GM18499 (cell line): ENCODE measurements around the gene MED12L.

ENCODE experiments used
- ATAC-seq: cut with Tn5 transposase; IDR thresholded peaks from one replicate; pipeline ENCODE4 v1.9.1; 2021; ENCODE audit warnings: moderate number of reproducible peaks; ENCODE audit not compliant: insufficient read depth, unreplicated experiment

MED12L gene

DNA sequence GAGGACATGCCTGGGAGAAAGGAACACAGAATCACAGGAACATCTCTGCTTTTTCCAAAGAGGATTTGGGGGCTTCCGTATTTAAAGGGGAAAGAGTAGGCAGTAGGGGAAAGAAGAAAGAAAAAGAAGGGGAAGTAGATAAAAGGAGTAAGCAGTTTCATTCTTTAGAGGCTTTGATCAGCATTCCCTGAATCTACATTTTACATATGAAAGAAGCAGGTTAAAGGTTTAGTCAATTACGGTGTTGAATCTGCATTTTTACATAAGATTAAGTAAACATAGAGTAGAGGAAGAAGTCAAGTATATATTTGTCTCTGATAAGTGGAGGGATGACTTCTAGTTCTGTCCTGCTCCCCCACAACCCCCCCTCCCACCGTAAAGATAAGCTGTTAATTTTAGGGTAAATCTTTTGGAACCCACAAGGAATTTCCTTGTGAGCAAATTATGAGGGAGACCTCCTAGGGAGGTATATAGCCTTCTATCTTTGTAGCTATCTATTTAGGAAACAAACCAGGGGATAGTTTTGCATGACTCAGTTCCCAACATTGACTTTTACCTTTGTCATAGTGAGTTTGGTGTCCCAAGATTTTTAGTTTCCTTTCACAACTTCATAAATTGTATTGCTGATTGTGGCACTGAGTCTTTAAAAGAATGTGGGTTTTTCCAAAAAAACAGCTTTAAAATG is 307.8 kb downstream of the MED12L start:
- no peak for ATAC-seq

DNA sequence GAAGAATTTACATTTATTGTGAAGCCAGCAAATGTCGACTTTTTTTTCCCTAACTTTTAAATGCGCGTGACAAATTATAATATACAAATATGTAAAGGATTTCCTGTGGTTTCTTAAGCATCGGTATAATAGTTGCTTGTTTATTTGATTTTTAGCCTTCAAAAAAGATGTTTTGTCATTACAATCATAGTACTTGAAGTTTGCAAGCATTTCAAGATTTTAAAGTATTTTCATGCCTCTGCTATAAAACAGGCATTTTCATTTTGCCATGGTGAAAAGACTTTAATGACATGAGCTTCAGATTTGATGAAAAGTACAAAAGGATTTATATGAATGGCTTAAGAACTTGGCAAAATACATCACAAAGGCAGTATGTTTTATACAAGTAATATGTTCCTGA is 308.5 kb downstream of the MED12L start:
- no peak for ATAC-seq

DNA sequence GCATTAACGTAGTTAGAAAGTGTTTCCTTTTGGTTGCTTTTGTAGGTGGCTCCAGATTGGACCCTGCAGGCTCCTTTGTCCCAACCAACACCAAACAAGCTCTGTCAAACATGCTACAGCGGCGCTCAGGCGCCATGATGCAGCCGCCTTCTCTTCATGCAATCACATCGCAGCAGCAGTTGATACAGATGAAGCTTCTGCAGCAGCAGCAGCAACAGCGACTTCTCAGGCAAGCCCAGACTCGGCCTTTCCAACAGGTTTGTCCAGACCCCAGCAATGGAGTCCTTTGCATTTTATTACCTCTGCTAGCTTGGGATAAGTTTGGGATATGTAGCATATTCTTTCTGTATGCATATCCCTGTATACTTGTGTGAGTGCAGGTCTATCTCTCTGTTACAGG is 309.1 kb downstream of the MED12L start:
- ATAC-seq = no peak

- no peak for ATAC-seq
These were observed 310.3 kb downstream of the MED12L start for GRCh38 chr3:151395806-151396205.

- no peak for ATAC-seq
These were observed 313.4 kb downstream of the MED12L start for GRCh38 chr3:151398895-151399294.

GRCh38 chr3:151400341-151400740 is 314.9 kb downstream of the MED12L start:
- no peak for ATAC-seq

GRCh38 chr3:151402349-151402748 is 316.9 kb downstream of the MED12L start:
- ATAC-seq = no peak

GRCh38 chr3:151403246-151403645 is 317.8 kb downstream of the MED12L start:
- no peak for ATAC-seq

DNA sequence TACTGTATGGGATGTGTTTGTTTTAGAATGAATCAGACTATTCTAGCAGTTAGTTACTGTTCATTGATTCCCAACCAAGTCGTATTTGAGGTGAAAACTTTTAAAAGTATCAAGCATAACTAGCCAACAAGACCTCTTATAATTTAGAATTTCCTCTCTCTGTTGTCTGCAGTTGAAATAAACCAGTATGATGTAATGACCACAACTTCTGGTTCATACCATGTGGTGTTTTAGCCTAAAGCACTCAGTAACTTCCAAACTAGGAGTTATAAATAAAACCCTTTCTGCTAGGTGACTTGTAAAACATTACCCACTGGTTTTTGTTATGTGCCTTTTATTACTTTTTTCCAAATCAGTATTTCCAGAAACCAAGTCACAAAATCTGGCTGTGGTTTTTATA is 318.9 kb downstream of the MED12L start:
- ATAC-seq = peak; percentile 55

GRCh38 chr3:151407928-151408327 is 322.5 kb downstream of the MED12L start:
- ATAC-seq = no peak

DNA sequence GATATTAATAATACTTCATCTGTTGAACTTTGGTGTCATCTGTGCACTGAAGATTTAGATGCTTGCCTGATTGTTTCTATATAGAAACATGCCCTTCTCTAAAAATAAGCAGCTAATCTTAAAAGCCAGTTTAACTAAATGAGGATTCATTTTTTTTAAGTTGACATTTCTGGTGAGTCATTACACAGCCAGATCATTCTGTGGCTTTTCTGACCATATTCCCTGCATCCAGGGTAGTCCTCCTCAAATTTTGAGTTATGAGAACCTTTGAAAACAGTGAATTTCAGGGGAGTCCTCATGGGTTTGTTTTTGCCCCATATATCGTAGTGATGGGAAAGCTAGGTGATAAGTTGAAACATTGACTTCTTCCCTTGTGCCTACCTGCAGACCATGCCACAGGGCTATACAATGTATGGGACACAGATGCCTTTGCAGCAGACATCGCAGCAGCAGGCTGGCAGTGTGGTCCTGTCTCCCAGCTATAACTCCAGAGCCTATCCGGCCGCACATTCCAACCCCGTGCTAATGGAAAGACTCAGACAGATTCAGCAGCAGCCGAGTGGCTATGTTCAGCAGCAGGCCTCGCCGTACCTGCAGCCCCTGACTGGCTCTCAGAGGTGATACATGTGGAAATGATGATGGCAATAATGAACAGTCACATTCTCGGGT is 325.6 kb downstream of the MED12L start:
- no peak for ATAC-seq

GRCh38 chr3:151412989-151413388 is 327.5 kb downstream of the MED12L start:
- no peak for ATAC-seq

GRCh38 chr3:151415289-151415688 is 329.8 kb downstream of the MED12L start:
- ATAC-seq = no peak

DNA sequence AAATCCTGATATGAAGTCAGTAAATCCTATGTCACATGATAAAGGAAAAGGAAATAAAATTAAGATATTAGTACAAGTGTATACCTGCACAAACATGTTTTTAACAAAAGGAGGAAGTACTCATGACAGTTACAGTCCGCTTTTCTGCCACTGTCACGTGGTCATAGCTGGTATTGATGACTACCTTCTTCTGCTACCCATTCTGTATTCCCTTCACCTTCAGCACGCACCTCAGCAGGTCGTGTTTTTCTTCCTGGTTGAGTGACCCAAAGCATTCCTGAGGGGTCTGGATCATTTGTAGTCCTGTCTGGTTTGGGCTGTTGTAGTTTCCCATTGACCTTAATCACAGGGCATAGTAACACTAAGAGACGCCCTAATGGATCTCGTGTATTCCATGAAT is 334.3 kb downstream of the MED12L start:
- no peak for ATAC-seq

DNA sequence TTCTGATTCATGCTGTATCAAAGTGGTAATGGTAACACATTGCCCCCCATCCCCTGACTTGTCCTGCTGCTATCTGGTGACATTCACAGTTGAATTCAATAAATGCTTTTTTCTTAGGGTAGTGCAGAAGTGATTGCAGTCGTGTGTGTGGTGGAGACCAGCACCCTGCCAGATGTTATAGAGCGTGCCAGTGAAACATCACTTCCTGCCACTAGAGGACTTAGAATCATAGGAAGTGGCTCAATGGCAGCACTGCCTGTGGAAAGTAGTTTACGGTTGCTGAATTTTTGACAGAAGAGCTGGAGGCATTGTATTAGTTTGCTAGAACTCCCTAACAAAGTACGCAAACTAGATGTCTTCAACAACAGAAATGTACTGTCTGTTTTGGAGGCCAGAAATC is 336.5 kb downstream of the MED12L start:
- ATAC-seq = no peak

DNA sequence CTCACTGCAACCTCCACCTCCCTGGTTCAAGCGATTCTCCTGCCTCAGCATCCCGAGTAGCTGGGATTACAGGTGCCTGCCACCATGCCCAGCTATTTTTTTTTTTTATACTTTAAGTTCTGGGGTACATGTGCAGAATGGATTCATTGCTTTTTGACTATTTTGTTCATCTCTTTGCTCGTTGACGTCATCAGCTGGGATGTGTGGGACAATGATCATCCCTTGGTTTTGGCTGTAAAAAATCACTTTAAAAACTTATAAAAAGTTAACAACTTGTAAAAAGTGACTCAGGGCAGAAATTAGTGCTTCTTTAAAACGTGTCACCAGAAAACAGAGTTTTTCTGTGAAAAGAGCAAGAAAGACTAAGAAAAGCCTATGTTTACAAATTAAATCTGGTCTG is 337.6 kb downstream of the MED12L start:
- no peak for ATAC-seq

DNA sequence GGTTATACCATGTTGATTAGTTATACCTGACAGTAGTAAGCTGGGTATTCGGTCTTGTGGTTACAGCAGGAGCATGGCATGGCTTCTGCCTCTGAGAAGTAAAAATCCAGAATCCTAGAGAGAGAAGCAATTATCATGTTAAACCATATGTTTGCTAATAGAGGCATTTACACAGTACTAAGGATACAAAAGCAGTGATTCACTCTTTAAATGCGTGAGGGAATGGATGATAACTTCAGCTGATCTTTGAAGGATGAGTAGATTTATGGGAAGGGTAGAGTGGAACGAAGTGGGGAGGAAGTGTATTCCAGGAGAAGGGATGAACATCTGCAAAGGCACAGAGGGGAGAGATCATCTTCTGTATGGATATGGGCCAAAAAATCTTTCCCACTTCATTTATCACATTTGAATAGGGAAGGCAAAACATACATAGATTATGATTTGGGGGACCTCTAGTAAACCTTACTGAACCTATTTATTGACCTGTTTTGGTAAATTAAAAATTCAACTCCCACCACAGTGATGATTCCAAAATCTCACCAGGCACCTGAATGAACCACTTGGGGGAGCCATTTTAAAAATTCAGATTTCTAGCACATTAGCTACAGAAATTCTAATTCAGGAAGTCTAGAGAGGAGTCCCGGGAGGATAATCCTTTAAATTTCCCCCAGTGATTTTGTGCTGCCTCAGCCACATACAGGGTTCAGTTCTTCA is 340.3 kb downstream of the MED12L start:
- ATAC-seq = peak; percentile 6

GRCh38 chr3:151426341-151426657 is 340.8 kb downstream of the MED12L start:
- peak; percentile 71 for ATAC-seq

DNA sequence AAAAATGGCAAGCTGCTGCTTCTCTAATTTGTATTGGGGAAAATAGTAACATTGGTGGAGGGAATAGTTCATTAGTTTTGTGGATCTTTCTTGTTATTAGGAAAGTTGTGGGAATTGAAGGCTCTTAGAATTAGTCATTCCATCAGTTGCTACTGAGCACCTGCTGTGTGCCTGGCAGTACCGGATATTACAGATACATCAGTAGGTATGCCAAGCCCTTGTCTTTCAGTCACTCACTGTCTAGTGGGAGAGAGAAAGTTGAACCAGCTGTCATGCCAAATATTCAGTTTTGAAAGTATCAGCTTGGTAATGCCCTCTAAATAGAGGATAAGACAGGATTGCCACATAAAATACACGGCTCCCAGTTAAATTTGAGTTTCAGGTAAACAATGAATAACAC is 342.9 kb downstream of the MED12L start:
- ATAC-seq = no peak

- ATAC-seq = no peak
These were observed 345.5 kb downstream of the MED12L start for GRCh38 chr3:151430821-151431484.

DNA sequence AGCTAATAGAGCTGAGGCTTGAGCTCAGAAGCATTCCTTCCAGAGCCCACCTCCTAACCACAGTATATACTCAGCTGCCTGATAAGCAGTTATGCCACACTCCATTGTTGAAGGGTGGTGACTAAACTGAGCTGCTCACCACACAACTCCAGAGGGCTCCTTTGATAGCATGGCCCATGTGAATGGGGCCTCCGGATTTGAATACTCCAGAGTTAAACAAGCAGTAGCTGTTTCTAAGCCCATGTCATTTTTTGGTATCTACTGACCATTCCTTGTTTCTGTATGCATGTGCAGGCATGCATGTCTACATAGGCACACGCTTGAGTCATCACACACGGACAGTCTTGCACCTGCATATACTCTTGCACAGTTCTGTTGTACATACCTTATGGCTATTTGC is 346.5 kb downstream of the MED12L start:
- ATAC-seq = no peak
